HG02571 (cell line): ENCODE data around the gene STK38L.
A peak's percentile ranks its signal among the peaks of the same experiment; 100 is the strongest.

ENCODE experiments used
- ATAC-seq: cut with Tn5 transposase; IDR thresholded peaks from one replicate; pipeline ENCODE4 v1.9.1; 2021; ENCODE audit warnings: mild to moderate bottlenecking, moderate library complexity; ENCODE audit not compliant: unreplicated experiment

The STK38L gene

DNA sequence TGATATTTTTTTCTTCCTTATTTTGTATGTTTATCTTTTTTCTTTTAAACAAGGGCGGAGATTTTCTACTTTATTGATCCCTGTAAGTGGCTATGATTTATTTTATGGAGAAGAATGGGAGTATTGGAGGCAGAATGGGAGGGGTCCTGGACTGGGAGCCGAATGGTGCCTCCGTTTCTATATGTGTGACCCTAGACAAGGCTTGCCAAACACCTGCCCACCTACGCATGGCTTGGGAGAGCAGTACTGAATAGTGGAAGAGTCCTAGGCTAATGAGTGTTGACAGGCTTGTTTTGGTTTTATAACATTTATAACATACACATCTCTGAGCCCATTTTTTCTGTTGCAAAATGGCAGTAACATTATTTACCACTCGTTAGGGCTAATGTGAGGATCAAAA, 29.0 kb downstream of the STK38L start:
- ATAC-seq, result no peak

DNA sequence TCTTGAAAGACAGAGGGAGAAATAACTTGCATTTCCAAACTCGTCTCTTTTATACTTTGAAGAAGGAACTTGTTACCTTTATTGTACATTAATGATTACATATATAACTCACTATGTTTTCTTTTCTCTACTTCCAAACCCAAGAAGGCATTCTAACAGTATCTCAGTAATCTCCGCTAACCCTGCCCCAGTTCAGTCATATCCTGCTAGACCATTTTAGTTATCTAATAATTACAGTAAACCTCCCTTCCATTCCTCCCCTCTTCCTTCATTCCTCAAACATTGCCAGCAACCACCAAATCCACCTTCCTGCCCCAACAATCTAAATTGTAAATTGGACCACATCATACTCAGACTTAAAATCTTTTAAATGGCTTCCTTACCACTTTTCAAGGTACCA, 30.6 kb downstream of the STK38L start:
- no peak for ATAC-seq

DNA sequence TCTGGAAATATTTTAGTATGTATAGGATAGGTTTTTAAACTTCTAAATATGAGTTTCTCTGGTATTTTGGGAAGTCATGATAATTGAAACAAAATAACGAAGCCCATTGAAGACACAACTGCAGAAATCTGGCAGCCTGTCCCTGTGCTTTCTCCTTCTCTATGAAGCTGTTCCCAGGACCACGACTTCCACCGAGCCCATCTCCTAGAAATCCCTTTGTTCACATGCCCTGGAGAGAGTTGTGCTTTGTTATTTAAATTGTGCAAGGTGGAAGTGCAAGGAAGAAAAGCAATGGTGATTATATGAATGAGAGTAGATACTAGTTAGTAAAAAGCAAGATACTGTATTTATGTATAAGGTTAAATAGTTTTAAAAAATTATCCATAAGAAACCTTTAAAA, 32.2 kb downstream of the STK38L start:
- ATAC-seq, result no peak

DNA sequence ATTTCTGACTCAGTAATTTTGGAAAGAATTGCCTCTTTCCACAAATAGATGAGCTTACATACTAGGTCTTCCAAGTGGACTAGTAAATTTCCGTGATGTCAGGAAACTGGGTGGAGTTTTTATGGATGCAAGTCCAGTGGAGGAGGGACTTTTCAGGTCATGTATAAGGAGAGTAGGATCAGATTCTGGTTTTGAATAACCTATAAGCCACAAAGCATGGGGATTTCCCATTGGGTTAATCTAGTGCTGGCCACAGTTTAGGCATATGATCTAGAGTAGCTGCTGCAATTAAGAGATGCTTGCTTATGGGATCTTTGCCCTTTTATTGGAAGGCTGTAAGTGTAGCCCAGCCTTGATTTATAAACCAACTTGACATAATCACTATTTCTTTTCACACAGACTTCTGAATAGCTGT, 33.8 kb downstream of the STK38L start:
- peak; percentile 88 for ATAC-seq

DNA sequence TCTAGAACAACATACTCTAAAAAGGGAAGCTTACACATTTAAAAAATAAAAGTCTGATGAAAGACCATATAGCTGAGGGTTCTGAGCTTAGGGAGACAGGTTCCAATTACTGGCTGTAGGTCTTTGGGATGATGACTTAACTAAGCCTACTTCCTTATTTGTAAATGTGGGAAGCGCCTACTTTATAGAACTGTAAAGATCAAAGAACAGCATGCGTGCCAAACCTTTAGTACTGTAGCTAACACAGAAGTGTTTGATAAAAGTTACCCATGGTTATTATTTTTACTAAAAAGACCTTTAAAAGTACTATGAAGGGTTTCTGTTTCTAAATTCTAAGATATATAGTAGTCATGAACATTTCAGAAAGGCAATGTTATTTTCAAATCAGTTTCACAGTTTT, 35.7 kb downstream of the STK38L start:
- no peak for ATAC-seq

DNA sequence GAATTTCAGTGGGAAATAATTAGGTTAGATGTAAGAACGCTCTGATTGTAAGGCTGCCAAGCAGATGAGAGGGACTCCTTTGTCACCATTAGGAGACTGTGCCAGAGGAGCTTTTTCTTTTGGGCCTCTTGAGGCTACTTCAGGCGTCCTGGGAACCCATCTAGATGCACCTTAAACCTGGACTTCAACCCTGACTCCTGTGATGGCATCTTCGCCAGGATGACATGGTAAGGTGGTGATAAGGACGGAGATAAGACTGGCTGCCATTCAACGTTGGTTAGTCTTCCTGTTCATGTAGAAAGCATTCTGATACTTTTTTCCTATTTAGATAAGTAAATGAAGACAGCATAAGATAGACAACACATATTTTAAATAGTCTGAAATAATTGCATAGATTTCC, 36.3 kb downstream of the STK38L start:
- ATAC-seq, result no peak

DNA sequence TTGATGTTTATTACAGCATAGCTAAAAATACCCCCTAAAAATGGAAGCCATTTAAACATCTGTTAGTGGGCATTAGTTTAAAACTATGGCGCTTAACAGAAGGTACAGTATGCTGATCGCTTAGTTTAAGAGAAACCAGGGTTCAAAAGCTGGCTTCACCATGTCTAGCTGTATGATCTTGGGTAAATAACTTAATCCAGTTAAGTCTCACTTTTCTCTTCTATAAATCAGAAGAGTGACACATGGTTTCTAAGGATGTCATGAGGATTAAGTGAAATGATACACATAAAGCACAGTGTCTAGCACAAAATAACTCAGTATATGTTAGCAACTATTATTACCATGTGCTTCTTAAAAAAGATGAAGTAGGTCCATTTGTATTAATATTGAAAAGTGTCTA, 38.7 kb downstream of the STK38L start:
- no peak for ATAC-seq

DNA sequence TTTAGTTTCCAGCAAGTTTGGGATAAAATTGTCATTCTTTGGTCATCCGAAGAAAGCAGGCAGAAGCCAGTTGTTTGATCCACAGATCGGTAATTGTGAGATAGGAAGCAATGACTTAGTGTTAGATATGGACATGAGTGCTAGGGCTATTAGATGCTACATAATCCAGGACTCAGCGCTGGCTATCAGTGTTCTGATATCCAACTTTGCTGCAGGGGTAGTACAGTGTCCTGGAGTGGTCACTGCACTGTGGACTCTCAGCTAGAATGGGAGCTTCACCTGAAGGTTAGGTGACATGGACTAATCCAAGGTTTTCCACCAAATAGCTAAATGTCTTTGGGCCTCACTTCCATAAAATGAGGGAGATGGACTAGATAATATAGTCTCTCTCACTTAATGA, 39.9 kb downstream of the STK38L start:
- no peak for ATAC-seq

DNA sequence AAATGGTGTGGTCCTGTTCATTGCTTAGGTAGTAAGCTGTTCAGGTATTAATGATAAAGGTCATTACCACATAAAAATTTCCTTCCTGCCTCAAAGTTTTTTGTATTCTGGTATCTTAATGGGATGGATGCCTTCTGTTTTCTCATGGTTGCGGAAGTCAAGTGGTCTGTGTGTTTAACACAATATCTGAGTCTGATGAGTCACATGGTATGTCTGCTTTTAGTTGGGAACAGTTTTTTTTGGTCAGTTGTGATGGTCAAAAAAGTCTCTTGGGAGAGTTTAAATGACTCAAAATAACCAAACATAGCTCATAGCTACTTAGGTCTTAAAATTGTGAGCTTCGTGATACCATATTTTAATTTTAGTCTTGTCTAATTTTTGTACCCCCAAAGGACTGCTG, 40.7 kb downstream of the STK38L start:
- peak; percentile 64 for ATAC-seq

DNA sequence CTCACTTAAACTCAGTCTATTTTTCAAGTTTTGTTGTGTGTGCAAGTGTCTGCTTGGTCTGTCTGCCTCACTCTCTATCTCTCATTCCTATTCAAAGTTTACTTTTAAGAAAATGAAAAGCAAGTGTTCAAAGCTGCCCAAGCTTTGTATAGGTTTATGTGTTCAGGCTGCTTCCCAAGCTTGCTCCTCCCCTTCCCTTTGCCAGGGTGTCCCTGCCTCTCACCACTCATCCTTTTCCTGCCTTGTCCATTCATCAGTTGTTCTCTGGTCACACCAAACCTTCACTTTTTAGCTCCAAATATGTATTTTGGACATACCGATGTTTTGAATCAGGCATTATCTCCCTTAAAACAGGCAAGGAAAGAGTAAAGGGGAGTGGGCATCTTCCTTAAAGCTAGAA, 41.3 kb downstream of the STK38L start:
- ATAC-seq, result no peak

DNA sequence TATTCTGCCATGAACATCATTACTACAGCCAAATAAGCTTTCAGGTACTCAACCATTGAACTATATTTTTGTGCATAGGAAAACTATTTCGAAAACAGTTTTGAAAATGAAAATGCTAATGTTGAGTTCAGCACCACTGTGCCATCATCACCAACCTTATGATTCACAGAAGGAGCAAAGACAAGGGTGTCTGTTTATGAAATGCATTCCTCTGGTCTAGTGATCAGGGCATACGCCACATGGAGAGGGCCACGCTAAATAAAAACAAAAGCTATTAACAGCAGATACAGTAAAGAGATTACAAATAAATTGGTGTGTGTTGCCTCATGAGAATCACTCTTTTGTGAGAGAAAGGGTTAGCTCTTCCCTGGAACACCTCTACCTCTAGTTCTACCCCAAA, 45.3 kb downstream of the STK38L start:
- no peak for ATAC-seq

DNA sequence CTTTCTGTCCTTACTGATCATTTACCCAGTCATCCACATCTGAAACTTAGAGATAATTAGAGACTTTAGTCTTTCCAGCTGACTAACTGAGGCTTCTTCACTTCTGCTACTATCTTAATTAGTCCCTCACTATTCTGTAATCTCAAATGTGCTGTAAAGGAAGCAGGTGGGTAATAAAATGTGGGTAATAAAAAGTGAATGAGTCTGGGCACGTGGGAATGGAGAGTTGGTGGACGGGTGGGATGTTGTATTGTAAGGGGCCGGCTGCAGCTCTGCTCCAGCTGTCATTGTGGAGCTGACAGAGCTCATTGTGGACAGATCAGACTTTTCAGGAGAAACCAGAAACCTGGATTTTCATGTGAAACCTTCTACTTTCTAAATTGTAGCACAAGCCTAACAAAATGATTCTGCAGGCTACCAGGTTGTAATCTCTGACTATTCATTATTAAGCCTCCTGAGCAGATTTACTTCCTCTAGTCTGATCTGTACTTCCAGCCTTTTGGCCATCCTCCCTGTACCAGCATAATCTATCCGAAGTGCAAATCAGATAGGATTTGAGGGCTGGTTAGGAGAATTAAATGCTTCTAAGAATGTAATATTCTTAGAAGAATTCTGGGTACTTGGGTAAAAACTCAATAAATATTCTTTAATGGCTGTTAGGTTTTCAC, 46.5 kb downstream of the STK38L start:
- no peak for ATAC-seq

DNA sequence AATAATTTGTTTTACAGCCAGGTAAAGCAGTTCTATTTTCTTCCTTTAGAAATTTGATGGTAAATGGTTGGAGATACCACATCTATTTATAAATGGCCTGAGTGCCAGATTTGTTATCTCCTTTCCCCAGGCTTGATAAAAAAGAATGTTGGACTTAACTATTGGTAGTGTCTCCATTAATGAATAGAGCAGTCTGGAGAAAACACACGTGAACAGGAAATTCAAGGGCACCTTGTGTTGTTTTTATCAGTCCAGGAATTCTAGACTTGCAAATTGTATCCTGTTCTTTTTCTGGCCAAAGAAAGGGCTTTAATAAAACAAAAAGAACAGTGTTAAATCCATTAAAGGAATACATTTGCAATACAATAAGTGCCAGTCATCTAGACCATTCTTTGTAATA, 47.8 kb downstream of the STK38L start:
- no peak for ATAC-seq

DNA sequence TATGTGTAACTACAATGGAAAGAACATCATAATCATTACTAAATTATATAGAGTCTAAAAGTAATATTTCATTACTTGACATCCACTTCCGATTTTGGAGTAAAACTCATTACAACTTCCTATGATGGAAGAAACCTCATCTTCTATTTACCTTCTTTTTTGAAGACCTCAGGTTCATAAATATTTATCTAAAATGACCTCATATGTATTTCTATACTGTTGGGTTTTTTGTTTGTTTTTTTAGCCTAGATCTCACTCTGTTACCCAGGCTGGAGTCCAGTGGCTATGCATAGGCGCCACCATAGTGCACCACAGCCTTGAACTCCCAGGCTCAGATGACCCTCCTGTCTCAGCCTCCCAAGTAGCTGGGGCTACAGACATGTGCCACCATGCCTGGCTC, 48.6 kb downstream of the STK38L start:
- no peak for ATAC-seq

DNA sequence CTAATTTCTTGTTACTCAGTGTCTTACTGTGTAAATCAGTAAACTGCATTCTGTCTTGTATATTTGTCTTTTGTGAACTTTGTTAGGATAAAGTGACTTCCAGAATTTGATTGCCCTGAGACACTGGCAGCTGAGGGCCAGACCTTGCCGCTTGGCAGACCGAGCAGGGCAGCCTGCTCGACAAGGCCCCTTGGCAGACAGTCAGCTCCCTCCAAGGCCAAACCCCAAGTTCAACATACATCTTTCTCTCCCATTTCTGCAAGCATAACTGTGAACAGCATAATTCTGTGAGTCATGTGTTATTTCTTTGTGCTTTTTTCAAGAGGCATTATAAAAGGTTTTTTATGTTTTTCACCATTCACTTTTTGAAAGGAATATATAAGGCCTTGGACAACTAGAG, 49.4 kb downstream of the STK38L start:
- no peak for ATAC-seq

DNA sequence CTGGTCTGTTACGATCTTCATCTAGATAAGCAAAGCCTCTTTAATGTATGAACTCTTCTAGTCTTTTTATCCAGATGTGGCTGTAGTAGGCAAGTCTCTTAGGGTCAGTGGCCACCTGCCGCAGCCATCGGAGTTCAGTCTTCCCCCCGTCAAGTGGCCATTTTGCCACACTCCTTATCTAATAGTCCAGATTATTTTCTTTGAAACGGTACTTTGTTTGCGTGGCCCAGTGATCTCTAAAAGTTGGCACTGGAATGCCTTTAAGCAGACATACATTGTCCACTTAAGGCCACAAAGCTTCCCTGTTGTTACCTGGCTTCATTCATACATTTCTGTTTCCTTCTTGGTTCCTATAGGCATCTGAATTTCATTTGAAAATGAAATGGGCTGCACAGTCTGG, 52.6 kb downstream of the STK38L start:
- no peak for ATAC-seq

DNA sequence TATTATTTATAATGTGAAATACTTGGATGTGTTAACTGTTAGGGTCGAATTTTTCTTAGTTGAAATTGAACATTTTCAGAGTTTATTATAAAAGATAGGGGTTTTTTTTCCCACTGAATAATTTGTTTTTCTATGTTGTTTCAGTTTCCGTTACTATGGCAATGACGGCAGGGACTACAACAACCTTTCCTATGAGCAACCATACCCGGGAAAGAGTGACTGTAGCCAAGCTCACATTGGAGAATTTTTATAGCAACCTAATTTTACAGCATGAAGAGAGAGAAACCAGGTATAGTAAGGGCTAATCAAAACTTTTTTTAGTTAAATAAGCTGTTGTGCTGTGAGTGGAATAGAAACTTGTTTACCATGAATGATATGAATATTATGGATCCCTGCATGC, 53.5 kb downstream of the STK38L start:
- no peak for ATAC-seq

DNA sequence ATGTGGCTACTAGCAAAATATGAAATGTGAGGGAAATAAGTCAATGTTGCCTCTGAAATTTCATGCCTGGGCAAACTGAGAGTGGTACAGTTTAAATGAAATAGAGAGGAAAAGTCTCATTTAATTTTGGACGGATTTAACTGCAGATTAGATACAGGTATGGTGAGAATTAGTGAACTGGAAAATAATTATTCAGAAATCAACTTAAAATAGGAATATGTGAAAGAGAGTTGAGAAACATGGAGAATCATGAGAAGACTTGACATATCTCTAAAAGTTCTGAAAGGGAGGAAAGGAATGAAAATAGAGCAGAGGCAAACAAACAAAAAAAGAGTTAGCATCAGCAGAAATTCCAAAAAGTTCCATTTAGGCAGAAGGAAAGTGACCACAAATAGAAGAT, 55.0 kb downstream of the STK38L start:
- no peak for ATAC-seq

DNA sequence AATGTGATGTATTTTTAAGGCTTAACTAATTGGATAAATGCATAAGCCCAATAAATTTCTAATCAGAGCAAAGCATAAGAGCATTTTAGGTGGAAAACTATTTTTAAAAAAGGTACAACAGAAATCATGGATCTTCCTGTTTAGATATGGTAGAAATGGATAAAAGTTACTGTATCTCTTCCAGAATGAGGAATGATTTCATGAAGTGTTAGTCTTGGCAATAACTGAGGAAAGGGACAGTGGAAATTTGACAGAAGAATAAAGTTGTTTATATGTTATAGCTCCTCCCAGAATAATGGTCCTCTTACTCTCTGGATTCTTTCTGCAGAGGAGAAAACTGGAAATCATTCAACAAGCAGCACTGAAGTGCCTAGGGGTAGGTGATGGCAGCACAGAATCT, 56.1 kb downstream of the STK38L start:
- no peak for ATAC-seq

DNA sequence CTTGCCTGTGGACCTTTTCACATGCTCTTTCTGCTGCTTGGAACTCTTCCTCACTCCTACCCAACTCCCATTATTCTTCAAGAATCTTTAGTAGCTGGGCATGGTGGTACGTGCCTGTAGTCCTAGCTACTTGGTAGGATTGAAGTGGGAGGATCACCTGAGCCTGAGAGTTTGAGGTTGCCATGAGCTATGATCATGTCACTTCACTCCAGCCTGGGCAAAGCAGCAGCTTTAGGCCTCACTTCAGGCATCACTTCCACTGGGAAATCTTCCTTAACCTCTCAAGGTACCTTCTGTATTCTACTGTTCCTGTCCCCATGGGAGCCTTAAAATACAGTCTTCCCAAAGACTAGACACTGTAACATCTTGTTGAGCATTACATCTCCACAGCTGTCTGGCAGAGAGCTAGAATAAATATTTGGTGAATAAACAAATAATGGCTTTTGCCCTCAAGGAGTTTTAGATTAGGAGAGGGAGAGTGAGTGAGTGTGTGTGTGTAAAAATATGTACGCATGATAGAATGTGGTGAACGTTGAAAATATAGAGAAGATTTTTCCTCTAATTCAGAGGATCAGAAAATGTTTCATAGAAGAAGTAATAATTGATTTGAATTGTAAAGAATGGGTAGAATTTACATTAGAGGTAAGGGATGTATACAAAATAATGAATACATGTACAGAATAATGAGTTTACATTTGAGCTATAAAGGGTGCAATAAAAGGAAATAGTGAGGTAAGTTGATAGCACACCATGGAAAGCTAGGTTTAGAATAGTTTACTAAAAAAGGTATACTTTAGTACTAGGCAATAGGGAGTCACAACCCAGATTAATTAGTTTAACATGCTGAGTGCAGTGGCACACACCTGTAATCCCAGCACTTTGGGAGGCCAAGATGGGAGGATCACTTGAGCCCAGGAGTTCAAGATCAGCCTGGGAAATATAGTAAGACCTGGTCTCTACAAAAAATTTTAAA, 59.3 kb downstream of the STK38L start:
- ATAC-seq, result no peak

DNA sequence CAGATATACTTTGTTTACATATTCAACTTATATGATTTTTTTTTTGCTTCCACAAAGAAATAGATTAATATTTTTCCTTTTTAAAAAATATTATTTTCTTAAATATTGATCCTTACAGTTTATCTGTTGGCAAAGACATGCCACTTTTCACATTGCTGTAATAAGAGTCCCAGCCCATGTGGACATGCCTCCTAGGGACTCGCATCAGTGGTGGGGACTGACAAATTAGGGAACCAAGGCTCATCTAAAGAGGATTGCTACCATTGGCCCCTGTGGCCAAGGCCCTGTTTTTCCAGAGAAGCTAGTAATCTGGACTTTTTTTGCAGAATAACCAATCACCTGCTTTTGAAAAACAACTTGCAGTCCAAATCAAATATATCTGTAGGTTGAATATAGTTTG, 60.8 kb downstream of the STK38L start:
- no peak for ATAC-seq

DNA sequence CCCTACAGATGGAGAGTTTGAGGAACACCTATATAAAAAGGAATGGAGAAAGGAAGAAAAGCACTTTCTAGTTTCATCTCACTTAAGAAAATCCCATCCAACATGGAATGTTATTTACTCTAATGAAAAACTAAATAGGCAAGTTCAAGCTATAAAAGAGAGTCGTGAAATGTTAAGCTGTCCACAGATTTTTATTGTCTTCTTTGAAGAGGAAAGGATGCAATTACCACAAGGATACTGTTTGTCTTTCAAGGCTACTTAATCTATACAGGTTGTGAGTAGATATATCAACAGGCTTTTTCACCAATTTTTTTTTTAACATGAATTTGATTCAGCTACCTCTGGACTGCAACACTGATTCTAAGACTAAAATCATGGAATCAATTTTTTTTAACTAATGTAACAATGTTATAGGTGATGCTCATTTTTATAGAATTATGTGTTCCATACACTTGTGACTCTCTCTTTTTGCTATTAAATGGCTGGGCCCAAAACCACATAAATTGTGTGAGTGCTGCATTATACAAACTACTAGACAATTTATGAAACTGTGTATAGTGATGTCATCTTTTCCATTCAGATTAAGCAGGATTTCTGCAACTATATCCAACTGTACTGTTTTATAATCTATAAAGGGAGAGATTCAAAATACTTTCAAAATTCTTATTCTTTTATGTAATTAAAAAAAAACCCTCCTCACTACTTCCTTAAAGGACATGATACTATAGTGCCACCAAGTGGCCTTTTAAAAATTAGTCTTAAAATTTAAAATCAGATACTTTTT, 61.8 kb downstream of the STK38L start:
- no peak for ATAC-seq
